MG63 (cell line): ENCODE measurements around the gene KIF2A. TPM values are rescaled to one million over a fixed set of nuclear protein-coding genes. Genes with fewer than 3 reads are reported as not detected.
A peak's percentile ranks its signal among the peaks of the same experiment; 100 is the strongest.
"Not testable (repeated sequence)": the region's sequence is repeated elsewhere in the genome, so short reads cannot be mapped to it uniquely, and the experiment has no call there.

Source experiments
- DNase-seq: peaks from one replicate; pipeline ENCODE4 v3.0.0-alpha.2; 2020
- H3K27me3 ChIP-seq: fragments of 250-450 bp; sonication (Bioruptor Pico); 2 replicates; pipeline ENCODE4 v1.5.1; 2020; ENCODE audit warnings: mild to moderate bottlenecking, moderate library complexity
- H3K36me3 ChIP-seq: fragments of 250-450 bp; sonication (Bioruptor Pico); 2 replicates; pipeline ENCODE4 v1.5.1; 2020; ENCODE audit warnings: mild to moderate bottlenecking, moderate library complexity
- H3K4me3 ChIP-seq: fragments of 250-450 bp; sonication (Bioruptor Pico); 2 replicates; pipeline ENCODE4 v1.5.1; 2020; ENCODE audit warnings: mild to moderate bottlenecking, moderate library complexity
- H3K9me3 ChIP-seq: fragments of 250-450 bp; sonication (Bioruptor Pico); 2 replicates; pipeline ENCODE4 v1.5.1; 2020; ENCODE audit warnings: mild to moderate bottlenecking, moderate library complexity
- total RNA-seq: library from RNA; depleted of rRNA; stranded (reverse); fragments of >200 nt; shearing (Covaris generic); gene quantifications from 2 replicates; pipeline ENCODE4 v1.2.3, GENCODE V29; 2014; ENCODE audit warnings: low replicate concordance

The KIF2A gene
- total RNA-seq, 1 experiment from 2014 or later = 27.4 TPM

DNA sequence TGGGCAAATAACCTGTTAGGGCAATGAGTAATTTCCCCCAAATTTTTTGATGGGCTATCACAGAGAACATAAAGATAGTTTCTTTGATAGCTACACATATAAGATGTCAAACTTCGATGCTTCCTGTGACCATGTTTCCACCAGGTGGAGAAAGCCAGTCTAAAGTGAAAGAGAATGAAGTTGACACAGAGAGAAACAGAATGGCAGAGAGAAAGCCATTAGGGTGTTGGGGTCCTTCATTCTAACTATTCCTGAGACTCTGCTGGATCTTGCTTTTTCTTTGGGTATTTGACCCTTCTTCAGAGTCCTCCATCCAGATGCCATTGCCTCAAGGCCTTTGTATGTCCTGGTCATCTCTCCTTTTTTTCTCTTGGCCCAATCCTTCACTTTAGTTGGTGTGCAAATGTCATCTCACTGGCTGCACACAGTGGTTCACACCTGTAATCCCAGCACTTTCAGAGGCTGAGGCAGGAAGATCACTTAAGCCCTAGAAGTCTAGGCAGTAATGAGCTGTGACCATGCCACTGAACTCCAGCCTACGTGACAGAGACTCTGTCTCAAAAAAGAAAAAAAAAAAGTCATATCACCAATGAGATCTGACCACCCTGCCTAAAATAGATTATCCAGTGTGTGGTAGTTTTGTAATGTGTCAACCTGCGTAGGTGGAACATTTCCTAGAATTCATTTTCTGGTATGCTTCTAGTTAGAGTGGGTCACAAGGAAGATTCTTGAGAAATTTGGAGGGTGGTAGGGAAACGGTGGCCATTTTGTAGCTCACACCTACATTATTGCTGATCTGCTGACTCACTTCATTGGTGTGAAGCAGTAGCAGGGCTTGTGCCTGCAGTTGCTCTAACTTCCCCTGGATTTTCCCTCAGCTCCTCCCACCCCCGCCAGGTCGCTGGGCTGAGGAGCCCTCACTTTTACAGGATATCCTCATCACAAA, 20.8 kb upstream of the KIF2A start:
- H3K4me3 ChIP-seq = no peak overlapping the region
- no peak for DNase-seq
- H3K9me3 ChIP-seq = no peaks in the 10 kb centered on the region
- H3K36me3 ChIP-seq = no peaks in the 10 kb centered on the region
- no peaks in the 10 kb centered on the region for H3K27me3 ChIP-seq

- H3K27me3 ChIP-seq = no peaks in the 10 kb centered on the region
- H3K9me3 ChIP-seq = no peaks in the 10 kb centered on the region
- DNase-seq = no peak
- no peaks in the 10 kb centered on the region for H3K36me3 ChIP-seq
- H3K4me3 ChIP-seq = no peak overlapping the region
These were observed 19.2 kb upstream of the KIF2A start for GRCh38 chr5:62286834-62287233.

DNA sequence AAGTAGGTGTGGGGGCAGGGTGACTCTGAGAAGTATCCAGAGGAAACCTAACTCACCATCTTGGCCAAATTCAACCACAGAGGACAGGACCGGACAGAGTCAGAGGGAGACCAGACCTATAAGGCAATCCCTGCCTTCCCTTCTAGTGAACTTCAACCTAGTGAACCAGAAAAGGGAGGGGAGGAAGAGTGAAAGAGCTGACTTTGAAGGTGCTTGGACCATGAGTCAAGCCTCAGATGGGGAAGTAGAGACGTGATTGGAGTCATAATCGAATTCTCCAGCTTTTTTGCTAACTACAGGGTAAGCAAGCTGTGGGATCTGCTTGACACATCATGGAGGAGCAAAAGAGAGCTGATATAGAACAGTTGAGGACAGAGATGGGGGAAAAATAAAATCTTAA, 18.8 kb upstream of the KIF2A start:
- no peak for DNase-seq
- H3K9me3 ChIP-seq = no peaks in the 10 kb centered on the region
- no peak overlapping the region for H3K4me3 ChIP-seq
- H3K36me3 ChIP-seq = no peaks in the 10 kb centered on the region
- no peaks in the 10 kb centered on the region for H3K27me3 ChIP-seq

- no peak for DNase-seq
- no peaks in the 10 kb centered on the region for H3K36me3 ChIP-seq
- no peaks in the 10 kb centered on the region for H3K9me3 ChIP-seq
- H3K4me3 ChIP-seq = no peak overlapping the region
- no peaks in the 10 kb centered on the region for H3K27me3 ChIP-seq
These were observed 17.9 kb upstream of the KIF2A start for GRCh38 chr5:62288118-62288517.

GRCh38 chr5:62289813-62290212, 16.2 kb upstream of the KIF2A start:
- DNase-seq = no peak
- H3K4me3 ChIP-seq = no peak overlapping the region
- no peaks in the 10 kb centered on the region for H3K36me3 ChIP-seq

GRCh38 chr5:62291829-62292228, 14.2 kb upstream of the KIF2A start:
- not testable (repeated sequence) for H3K9me3 ChIP-seq, H3K4me3 ChIP-seq, H3K27me3 ChIP-seq, H3K36me3 ChIP-seq, DNase-seq

More at GRCh38 chr5:62289813-62290212, 16.2 kb upstream of the KIF2A start:
- Histone ChIP-seq H3K9me3 (no peaks in the 10 kb centered on the region), H3K27me3 (no peaks in the 10 kb centered on the region)

DNA sequence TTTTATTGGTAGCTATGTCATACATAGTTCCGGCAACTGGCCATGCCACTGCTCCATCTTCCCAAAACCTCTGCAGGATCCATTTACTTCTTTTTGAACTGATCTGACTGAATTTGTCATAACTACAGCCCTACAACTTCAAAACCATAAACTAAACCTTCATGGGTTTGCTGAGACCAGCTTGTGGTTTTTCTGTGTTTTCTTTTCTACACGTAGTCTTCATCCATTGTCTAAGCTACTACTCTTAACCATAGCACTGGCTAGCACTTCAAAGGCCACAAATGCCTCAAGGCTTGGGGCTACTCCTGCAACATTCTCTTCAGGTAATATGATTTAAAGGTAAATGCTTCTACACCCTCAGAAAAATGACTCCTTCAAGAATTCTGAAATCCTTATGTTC, 9.0 kb upstream of the KIF2A start:
- DNase-seq = no peak

GRCh38 chr5:62298118-62298517, 7.9 kb upstream of the KIF2A start:
- no peak for DNase-seq
- H3K4me3 ChIP-seq = no peak overlapping the region
- no peaks in the 10 kb centered on the region for H3K9me3 ChIP-seq
- no peaks in the 10 kb centered on the region for H3K27me3 ChIP-seq
- no peaks in the 10 kb centered on the region for H3K36me3 ChIP-seq

More for the DNA sequence above, 9.0 kb upstream of the KIF2A start:
- Histone ChIP-seq H3K27me3 (no peaks in the 10 kb centered on the region), H3K4me3 (no peak overlapping the region), H3K36me3 (no peaks in the 10 kb centered on the region), H3K9me3 (no peaks in the 10 kb centered on the region)

GRCh38 chr5:62299101-62299500, 6.9 kb upstream of the KIF2A start:
- Histone ChIP-seq H3K4me3 (no peak overlapping the region), H3K27me3 (no peaks in the 10 kb centered on the region), H3K9me3 (no peaks in the 10 kb centered on the region), H3K36me3 (no peaks in the 10 kb centered on the region)
- DNase-seq = no peak

- H3K36me3 ChIP-seq = no peaks in the 10 kb centered on the region
- H3K27me3 ChIP-seq = no peaks in the 10 kb centered on the region
- no peak overlapping the region for H3K4me3 ChIP-seq
- DNase-seq = no peak
- no peaks in the 10 kb centered on the region for H3K9me3 ChIP-seq
These were observed 6.4 kb upstream of the KIF2A start for GRCh38 chr5:62299600-62299999.

DNA sequence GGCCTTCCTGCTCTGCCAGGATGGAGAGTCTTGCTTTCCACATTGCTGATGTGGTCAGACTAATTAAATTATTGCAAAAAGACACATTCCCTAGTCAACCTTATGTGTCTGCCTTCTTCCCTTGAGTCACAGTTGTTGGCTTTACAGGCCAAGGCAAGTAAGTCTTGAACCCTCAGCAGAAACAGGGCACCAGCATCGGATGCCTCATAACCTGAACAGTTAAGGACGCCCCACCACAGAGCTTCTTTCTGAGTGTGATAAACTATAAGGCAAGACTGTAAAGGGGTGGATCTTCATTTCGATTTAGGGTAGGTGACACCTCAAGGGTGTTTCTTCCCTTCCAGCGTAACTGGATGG, 670 bp upstream of the KIF2A start:
- Histone ChIP-seq H3K27me3 (no peaks in the 10 kb centered on the region), H3K9me3 (no peaks in the 10 kb centered on the region), H3K4me3 (peak overlapping the region; percentile 94), H3K36me3 (peaks cover 19% of the 10 kb centered on the region)
- no peak for DNase-seq

DNA sequence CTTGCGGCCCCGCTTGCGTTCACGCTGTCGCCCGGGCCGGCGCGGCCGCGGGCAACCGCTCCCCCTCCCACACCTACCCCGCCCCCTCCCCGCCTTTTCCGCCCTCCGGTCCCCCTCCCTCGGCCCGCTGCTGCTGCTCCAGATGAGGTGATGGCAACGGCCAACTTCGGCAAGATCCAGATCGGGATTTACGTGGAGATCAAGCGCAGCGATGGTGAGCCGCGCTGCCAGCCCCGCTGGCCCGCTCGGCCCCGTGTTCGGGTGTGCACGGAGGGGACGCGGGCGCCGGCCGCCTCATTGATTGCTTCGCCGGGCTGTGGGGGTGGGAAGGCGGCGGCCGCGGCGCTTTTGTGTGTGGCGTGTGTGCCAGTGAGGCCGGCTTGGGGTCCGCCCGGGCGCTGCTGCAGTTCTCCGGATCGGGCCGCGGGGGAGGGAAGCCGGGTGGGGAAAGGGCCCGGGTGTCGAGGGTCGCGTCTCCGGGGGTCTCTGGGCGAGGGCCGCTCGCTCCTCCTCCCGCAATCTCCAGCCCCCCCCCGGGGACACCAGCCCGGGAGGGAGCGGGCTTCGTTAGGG, 403 bp downstream of the KIF2A start:
- peak overlapping the region; percentile 94 for H3K4me3 ChIP-seq
- no peaks in the 10 kb centered on the region for H3K9me3 ChIP-seq
- H3K27me3 ChIP-seq = no peaks in the 10 kb centered on the region
- H3K36me3 ChIP-seq = peaks cover 20% of the 10 kb centered on the region
- DNase-seq = no peak

DNA sequence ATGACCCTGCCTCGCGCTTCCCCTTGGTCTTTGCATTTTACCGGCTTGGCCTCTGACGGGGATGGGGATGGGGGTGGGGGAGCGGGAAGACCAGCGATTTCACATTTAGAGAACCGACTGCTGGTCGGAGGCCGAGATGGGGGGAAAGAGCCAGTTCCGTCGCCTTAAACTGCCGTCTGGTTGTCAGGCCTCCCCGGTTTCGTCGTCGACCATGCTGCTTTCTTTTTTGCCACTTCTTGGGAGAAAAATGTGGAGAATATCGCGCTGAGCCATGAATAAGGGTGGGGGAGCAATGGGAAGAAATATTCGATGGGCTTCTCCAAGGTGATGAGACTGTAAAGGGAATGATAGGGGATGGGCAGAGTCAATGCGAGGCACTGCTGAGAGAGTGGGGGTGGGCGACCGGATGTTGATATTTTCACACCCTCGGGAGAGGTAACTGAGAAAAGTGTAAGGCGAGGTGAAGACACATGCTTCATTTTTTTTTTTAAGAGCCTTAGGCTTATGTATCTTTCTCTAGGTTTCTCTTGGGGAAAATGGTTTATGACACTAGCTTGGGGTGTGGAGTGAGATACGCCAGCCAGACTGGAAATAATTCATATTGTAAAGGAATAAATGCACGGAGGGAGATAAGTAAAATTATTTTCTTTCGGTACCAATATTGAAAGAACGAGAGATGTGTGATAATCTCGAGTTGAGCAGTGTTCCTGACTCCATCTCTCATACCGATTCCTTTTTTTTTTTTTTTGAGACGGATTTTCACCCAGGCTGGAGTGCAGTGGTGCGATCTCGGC, 1.1 kb downstream of the KIF2A start:
- peak overlapping the region; percentile 94 for H3K4me3 ChIP-seq
- no peaks in the 10 kb centered on the region for H3K27me3 ChIP-seq
- no peaks in the 10 kb centered on the region for H3K9me3 ChIP-seq
- peak; percentile 50 for DNase-seq
- peaks cover 20% of the 10 kb centered on the region for H3K36me3 ChIP-seq

DNA sequence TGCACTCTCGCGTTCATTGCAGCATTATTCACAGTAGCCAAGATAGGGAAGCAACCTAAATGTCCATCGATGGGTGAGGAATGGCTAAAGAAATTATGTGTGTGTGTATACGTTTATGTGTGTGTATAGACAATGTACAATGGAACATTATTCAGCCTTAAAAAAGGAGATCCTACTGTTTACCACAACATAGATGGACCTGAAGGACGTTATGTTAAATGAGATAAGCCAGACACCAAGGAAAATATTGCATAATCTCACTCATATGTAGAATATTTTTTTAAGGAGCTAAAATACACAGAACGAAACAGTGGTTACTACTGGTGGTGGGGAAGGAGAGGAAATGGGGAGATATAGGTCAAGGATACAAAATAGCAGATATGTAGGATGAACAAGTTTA, 2.4 kb downstream of the KIF2A start:
- Histone ChIP-seq H3K4me3 (no peak overlapping the region), H3K36me3 (peaks cover 20% of the 10 kb centered on the region), H3K27me3 (no peaks in the 10 kb centered on the region), H3K9me3 (no peaks in the 10 kb centered on the region)
- DNase-seq = no peak

- Histone ChIP-seq H3K36me3 (peaks cover 20% of the 10 kb centered on the region), H3K27me3 (no peaks in the 10 kb centered on the region), H3K9me3 (no peaks in the 10 kb centered on the region), H3K4me3 (no peak overlapping the region)
- no peak for DNase-seq
These were observed 3.1 kb downstream of the KIF2A start for GRCh38 chr5:62309107-62309506.

- Histone ChIP-seq H3K27me3 (no peaks in the 10 kb centered on the region), H3K9me3 (no peaks in the 10 kb centered on the region), H3K4me3 (no peak overlapping the region), H3K36me3 (peaks cover 20% of the 10 kb centered on the region)
- no peak for DNase-seq
These were observed 4.6 kb downstream of the KIF2A start for GRCh38 chr5:62310426-62311143.

DNA sequence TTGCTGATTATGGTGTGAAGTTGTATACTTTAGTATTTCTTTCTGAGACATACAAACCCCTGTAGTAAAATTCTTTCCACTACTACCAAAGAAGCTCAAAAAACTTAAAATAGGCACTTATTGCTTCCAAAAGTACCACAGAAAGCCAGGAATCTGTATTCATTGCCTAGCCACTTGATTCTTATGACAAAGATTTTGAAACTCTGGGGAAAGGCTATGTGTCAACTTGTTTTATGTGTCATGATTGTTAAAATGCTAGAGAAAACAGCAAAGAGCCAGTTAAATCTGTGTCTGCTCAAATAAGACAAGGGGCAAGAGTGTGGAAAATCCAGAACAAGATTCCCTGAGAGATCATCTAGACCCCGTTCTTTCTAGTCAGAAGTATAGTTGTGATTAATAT, 6.0 kb downstream of the KIF2A start:
- DNase-seq = no peak
- Histone ChIP-seq H3K4me3 (no peak overlapping the region), H3K36me3 (peaks cover 20% of the 10 kb centered on the region), H3K27me3 (no peaks in the 10 kb centered on the region), H3K9me3 (no peaks in the 10 kb centered on the region)
